A549 (cell line): ENCODE results near the gene LARP7.

ENCODE experiments used
- CBX2 ChIP-seq: fragments of 200-600 bp; sonication (generic); IDR thresholded peaks from 2 replicates; pipeline ENCODE4 v1.6.1; 2016; ENCODE audit warnings: low read depth, mild to moderate bottlenecking, borderline replicate concordance
- CHD2 ChIP-seq: fragments of 150-350 bp; IDR thresholded peaks from 2 replicates; pipeline ENCODE4 v1.6.1; 2014; ENCODE audit warnings: low read length; ENCODE audit not compliant: partially characterized antibody
- EP300 ChIP-seq, 2 experiments: fragments of >200 bp; sonication (Bioruptor Twin); formaldehyde crosslinking; IDR thresholded peaks; 2 replicates in 1 of 2; 3 replicates in 1 of 2; pipeline ENCODE4 v1.6.1; 2016 to 2017
- MAFK ChIP-seq: fragments of 450-650 bp; IDR thresholded peaks from 2 replicates; pipeline ENCODE4 v1.6.1; 2014; ENCODE audit not compliant: partially characterized antibody
- MAZ ChIP-seq: fragments of 150-350 bp; IDR thresholded peaks from 2 replicates; pipeline ENCODE4 v1.6.1; 2014; ENCODE audit warnings: antibody characterized with exemption, low read depth, low read length, borderline replicate concordance
- MYC ChIP-seq: IDR thresholded peaks from 2 replicates; pipeline ENCODE4 v1.6.1; 2012; ENCODE audit warnings: mild to moderate bottlenecking, inconsistent platforms, low read length, improper control_type of control experiment, borderline replicate concordance
- NFE2L2 ChIP-seq: fragments of 150-350 bp; conservative IDR thresholded peaks from 2 replicates; pipeline ENCODE4 v1.6.1; 2014; ENCODE audit warnings: low read length
- POLR2A ChIP-seq: IDR thresholded peaks from 2 replicates; pipeline ENCODE4 v1.6.1; 2012; ENCODE audit warnings: mild to moderate bottlenecking, low read length
- RAD21 ChIP-seq, 2 experiments: fragments of >200 bp in 1 of 2; sonication (Bioruptor Twin) in 1 of 2; formaldehyde crosslinking in 1 of 2; IDR thresholded peaks in 1 of 2; conservative IDR thresholded peaks in 1 of 2; 2 replicates in 1 of 2; 3 replicates in 1 of 2; pipeline ENCODE4 v1.6.1; 2012 to 2018; ENCODE audit warnings: inconsistent platforms in 1 of 2
- RFX5 ChIP-seq: fragments of 450-650 bp; IDR thresholded peaks from 2 replicates; pipeline ENCODE4 v1.7.1; 2014; ENCODE audit warnings: antibody characterized with exemption, mild to moderate bottlenecking, moderate library complexity
- SMC3 ChIP-seq: fragments of >200 bp; sonication (Bioruptor Twin); formaldehyde crosslinking; IDR thresholded peaks from 3 replicates; pipeline ENCODE4 v1.6.1; 2018; ENCODE audit warnings: inconsistent platforms
- TF ChIP-seq, protein P1 (sequence below): fragments of >200 bp; sonication (Bioruptor Twin); formaldehyde crosslinking; IDR thresholded peaks from 3 replicates; pipeline ENCODE4 v1.5.1; 2016
- TF ChIP-seq, protein P2 (sequence below): IDR thresholded peaks from 2 replicates; pipeline ENCODE4 v1.6.1; 2012
- TF ChIP-seq, protein P3 (sequence below): fragments of 150-350 bp; IDR thresholded peaks from 2 replicates; pipeline ENCODE4 v1.6.1; 2014; ENCODE audit warnings: low read depth, mild to moderate bottlenecking, low read length

DNA sequence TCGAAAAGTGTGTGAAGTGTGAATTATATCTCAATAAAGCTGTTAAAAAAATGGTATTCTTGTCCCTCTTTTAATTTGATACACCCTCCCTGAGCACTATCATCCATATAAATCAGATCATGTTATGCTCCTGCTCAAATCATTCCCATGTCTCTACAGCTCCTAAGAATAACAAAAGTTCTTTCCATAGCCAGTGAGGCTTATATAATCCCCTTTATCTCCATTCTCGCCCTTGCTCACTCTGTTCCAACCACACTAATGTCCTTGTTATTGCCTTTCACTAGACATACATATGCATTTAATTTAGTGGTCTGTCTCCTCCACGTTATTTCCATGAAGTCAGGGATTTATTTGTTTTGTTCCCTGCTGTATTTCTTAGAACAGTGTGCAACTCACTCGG lies 10.7 kb upstream of the LARP7 start:
- TF ChIP-seq POLR2A = no peak
- TF ChIP-seq, protein P1, sequence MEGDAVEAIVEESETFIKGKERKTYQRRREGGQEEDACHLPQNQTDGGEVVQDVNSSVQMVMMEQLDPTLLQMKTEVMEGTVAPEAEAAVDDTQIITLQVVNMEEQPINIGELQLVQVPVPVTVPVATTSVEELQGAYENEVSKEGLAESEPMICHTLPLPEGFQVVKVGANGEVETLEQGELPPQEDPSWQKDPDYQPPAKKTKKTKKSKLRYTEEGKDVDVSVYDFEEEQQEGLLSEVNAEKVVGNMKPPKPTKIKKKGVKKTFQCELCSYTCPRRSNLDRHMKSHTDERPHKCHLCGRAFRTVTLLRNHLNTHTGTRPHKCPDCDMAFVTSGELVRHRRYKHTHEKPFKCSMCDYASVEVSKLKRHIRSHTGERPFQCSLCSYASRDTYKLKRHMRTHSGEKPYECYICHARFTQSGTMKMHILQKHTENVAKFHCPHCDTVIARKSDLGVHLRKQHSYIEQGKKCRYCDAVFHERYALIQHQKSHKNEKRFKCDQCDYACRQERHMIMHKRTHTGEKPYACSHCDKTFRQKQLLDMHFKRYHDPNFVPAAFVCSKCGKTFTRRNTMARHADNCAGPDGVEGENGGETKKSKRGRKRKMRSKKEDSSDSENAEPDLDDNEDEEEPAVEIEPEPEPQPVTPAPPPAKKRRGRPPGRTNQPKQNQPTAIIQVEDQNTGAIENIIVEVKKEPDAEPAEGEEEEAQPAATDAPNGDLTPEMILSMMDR = no peak
- TF ChIP-seq MAZ = no peak
- TF ChIP-seq, protein P2, sequence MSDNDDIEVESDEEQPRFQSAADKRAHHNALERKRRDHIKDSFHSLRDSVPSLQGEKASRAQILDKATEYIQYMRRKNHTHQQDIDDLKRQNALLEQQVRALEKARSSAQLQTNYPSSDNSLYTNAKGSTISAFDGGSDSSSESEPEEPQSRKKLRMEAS = no peak
- TF ChIP-seq SMC3 = no peak
- no peak for TF ChIP-seq MYC
- TF ChIP-seq, protein P3, sequence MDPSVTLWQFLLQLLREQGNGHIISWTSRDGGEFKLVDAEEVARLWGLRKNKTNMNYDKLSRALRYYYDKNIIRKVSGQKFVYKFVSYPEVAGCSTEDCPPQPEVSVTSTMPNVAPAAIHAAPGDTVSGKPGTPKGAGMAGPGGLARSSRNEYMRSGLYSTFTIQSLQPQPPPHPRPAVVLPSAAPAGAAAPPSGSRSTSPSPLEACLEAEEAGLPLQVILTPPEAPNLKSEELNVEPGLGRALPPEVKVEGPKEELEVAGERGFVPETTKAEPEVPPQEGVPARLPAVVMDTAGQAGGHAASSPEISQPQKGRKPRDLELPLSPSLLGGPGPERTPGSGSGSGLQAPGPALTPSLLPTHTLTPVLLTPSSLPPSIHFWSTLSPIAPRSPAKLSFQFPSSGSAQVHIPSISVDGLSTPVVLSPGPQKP = no peak
- TF ChIP-seq RAD21 (conservative IDR thresholded peaks at IDR 0.05 in 1 of 2, IDR thresholded peaks at IDR 0.05 in 1 of 2) = no peak
- no peak for TF ChIP-seq CBX2
- no peak for TF ChIP-seq NFE2L2
- no peak for TF ChIP-seq CHD2
- TF ChIP-seq RFX5 = no peak
- TF ChIP-seq EP300 (IDR thresholded peaks at IDR 0.05) = no peak
- no peak for TF ChIP-seq MAFK
